ENCODE measurements around the gene TRPM4.
"Not testable (repeated sequence)": the region's sequence is repeated elsewhere in the genome, so short reads cannot be mapped to it uniquely, and the experiment has no call there.

The TRPM4 gene

DNA sequence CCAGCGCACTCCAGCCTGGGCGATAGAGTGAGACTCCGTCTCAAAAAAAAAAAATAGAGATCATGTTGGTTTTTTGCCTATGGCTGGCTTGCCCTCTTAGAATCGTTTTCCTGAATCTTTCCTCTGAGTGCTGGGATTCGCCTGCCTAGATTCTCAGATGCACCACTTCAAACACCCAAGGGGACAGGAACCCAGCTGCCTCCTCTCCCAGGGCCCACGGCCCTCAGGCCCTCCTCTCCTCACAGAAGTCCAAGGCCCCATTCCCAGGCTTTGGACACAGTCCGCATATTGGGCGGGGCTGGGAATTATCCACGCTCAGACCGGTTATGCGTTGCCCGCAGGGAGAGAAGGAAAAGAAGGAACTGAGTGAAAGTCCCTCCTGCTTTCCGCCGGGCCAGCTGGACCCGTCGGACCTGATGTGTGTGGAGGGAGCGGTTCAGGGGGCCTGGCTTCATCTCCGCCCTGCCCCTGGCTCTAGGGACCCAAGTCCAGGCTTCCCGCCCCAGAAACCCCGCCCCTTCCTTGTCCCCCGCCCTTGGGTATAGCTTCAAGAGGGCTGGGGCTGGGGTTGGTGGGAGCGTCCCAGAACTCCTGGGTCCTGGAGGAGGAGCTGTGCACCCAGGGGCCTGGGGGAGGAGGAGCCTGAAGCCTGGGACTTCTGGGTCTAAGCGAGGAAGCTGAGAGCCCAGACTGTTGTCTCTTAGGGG lies 32.4 kb upstream of the TRPM4 start:
- DNase-seq = peak; percentile 70
- H3K9me3 ChIP-seq (ENCODE audit: severe bottlenecking) = no peaks in the 10 kb centered on the region
- peak overlapping the region; percentile 17; the same call in 1 of the 2 replicates for H3K4me3 ChIP-seq (ENCODE audit: low read depth, low read length)
- H3K36me3 ChIP-seq = peaks cover 7% of the 10 kb centered on the region
- H3K27ac ChIP-seq = peak overlapping the region; percentile 47
- TF ChIP-seq, protein P1, sequence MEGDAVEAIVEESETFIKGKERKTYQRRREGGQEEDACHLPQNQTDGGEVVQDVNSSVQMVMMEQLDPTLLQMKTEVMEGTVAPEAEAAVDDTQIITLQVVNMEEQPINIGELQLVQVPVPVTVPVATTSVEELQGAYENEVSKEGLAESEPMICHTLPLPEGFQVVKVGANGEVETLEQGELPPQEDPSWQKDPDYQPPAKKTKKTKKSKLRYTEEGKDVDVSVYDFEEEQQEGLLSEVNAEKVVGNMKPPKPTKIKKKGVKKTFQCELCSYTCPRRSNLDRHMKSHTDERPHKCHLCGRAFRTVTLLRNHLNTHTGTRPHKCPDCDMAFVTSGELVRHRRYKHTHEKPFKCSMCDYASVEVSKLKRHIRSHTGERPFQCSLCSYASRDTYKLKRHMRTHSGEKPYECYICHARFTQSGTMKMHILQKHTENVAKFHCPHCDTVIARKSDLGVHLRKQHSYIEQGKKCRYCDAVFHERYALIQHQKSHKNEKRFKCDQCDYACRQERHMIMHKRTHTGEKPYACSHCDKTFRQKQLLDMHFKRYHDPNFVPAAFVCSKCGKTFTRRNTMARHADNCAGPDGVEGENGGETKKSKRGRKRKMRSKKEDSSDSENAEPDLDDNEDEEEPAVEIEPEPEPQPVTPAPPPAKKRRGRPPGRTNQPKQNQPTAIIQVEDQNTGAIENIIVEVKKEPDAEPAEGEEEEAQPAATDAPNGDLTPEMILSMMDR (IDR thresholded peaks at IDR 0.05; ENCODE audit: low read depth, low read length) = no peak
- no peaks in the 10 kb centered on the region for H3K27me3 ChIP-seq (ENCODE audit: insufficient read depth, low read depth, severe bottlenecking)

DNA sequence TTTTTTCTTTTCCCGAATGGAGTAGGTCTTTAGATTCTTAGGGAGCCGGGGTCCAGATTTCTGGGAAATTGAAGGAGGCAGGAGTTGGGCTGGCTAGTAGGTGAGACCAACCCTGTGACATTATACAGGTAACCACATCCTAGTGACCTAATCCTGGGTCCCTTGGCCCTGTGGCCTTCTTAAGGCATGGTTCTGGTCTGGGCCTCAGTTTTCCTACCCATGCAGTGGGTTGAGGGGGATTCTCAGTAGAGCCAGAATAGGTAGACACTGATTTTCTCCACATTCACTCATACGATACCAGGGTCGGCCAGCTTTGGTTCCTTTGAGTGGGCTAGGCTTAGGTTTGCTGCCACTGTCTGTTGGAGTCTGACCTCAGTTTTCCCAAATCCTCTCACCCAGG lies 31.0 kb upstream of the TRPM4 start:
- Histone ChIP-seq H3K9me3 (ENCODE audit: severe bottlenecking) (no peaks in the 10 kb centered on the region), H3K27ac (no peak overlapping the region), H3K27me3 (ENCODE audit: insufficient read depth, low read depth, severe bottlenecking) (no peaks in the 10 kb centered on the region), H3K4me3 (ENCODE audit: low read depth, low read length) (no peak overlapping the region), H3K36me3 (peaks cover 12% of the 10 kb centered on the region)
- no peak for DNase-seq
- TF ChIP-seq, protein P1 (IDR thresholded peaks at IDR 0.05; ENCODE audit: low read depth, low read length) = no peak

DNA sequence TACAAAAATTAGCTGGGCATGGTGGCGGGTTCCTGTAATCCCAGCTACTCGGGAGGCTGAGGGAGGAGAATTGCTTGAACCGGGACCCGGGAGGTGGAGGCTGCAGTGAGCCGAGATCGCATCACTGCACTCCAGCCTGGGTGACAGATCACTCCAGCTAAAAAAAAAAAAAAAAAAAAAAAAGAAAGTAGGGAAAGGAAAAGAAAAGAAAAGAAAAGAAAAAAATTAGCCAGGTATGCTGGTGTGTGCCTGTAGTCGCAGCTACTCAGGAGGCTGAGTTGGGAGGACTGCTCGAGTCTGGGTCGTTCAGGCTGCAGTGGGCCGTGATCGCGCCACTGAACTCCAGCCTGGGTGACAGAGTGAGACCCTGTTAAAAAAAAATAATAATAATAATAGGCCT lies 30.4 kb upstream of the TRPM4 start:
- peaks cover 12% of the 10 kb centered on the region for H3K36me3 ChIP-seq
- not testable (repeated sequence) for DNase-seq; H3K27ac ChIP-seq; H3K27me3 ChIP-seq (ENCODE audit: insufficient read depth, low read depth, severe bottlenecking); H3K4me3 ChIP-seq (ENCODE audit: low read depth, low read length); H3K9me3 ChIP-seq (ENCODE audit: severe bottlenecking)

DNA sequence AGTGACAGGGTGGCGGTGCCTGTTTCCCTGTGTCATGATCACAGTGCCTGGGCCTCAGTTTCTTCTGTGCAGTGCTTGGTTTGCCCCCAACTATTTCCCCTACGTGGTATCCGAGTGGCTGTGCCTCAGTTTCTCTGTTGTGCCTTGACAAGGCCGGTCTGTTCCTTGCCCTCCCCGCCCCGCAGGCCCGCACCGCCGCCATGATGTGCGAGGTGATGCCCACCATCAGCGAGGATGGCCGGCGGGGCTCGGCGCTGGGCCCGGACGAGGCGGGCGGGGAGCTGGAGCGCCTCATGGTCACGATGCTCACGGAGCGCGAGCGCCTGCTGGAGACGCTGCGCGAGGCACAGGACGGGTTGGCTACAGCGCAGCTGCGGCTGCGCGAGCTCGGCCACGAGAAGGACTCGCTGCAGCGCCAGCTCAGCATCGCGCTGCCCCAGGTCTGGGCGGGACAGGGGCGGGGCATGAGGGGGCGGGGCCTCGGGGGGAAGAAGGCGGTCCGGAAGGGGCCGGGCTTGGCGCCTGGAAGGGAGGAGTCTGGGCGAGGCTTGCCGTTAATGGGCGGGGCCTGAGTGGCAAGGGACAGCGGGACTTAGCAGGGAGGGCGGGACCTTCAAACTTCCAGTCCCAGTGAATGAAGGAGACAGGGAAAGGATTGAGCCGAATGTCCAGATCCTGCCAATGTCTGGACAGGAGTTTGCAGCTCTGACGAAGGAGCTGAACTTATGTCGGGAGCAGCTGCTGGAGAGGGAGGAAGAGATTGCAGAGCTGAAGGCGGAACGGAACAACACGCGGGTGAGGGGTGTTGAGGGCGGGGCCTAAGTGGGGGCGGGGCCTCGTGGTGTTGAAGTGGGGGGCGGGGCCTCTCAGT lies 29.7 kb upstream of the TRPM4 start:
- DNase-seq = peak; percentile 96
- no peaks in the 10 kb centered on the region for H3K9me3 ChIP-seq (ENCODE audit: severe bottlenecking)
- peaks cover 18% of the 10 kb centered on the region for H3K36me3 ChIP-seq
- TF ChIP-seq, protein P1 (IDR thresholded peaks at IDR 0.05; ENCODE audit: low read depth, low read length) = 0 out of 2 replicates have a peak, but pooled peaks have one; percentile 9
- no peaks in the 10 kb centered on the region for H3K27me3 ChIP-seq (ENCODE audit: insufficient read depth, low read depth, severe bottlenecking)
- H3K27ac ChIP-seq = peak overlapping the region; percentile 77
- H3K4me3 ChIP-seq (ENCODE audit: low read depth, low read length) = peak overlapping the region; percentile 40

DNA sequence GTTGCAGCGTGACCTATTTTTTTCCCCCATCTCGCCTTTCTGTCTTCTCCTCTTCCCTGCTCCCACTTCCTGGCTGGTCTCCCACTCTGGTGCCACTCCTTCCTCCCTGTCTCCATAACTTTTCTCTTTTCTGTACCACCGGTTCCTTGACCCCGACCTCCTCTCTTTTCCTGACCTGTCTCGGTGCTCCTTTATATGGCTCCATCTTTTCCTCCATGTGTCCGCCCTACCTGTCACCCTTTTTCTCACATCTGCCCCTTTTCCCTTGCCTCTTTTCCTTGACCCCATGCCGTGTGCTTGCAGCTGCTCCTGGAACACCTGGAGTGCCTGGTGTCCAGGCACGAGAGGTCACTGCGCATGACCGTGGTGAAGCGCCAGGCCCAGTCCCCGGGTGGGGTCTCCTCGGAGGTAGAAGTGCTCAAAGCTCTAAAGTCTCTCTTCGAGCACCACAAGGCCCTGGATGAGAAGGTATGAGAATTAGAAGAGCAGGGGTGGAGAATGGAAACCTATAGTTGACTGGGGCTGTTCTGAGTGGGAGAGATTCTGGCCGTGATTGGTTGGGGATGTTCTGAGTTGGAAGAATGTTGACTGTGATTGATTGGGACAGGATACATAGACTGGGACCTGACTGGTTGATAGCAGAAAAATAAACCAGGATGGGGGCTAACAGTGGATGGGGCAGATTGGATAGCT lies 28.9 kb upstream of the TRPM4 start:
- H3K9me3 ChIP-seq (ENCODE audit: severe bottlenecking) = no peaks in the 10 kb centered on the region
- peak overlapping the region; percentile 46; the same call in 1 of the 2 replicates for H3K27ac ChIP-seq
- DNase-seq = no peak
- TF ChIP-seq, protein P1 (IDR thresholded peaks at IDR 0.05; ENCODE audit: low read depth, low read length) = no peak
- H3K27me3 ChIP-seq (ENCODE audit: insufficient read depth, low read depth, severe bottlenecking) = no peaks in the 10 kb centered on the region
- H3K4me3 ChIP-seq (ENCODE audit: low read depth, low read length) = no peak overlapping the region
- peaks cover 21% of the 10 kb centered on the region for H3K36me3 ChIP-seq

DNA sequence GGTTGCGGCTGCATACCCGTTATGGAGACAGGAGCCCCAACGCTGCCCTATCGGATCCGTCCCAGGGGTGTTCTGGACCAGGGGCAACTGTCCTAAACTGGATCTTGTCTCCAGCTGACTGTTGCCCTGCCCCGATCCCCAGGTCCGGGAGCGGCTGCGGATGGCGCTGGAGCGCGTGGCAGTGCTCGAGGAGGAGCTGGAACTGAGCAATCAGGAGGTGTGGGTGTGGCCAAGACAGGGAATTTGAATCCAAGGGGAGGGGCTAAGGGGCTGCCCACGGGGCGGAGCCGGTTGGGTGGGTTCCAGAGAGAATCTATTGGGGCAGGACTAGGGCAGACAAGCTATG lies 28.4 kb upstream of the TRPM4 start:
- Histone ChIP-seq H3K27ac (no peak overlapping the region), H3K36me3 (peaks cover 26% of the 10 kb centered on the region), H3K9me3 (ENCODE audit: severe bottlenecking) (no peaks in the 10 kb centered on the region), H3K4me3 (ENCODE audit: low read depth, low read length) (no peak overlapping the region), H3K27me3 (ENCODE audit: insufficient read depth, low read depth, severe bottlenecking) (no peaks in the 10 kb centered on the region)
- no peak for DNase-seq
- TF ChIP-seq, protein P1 (IDR thresholded peaks at IDR 0.05; ENCODE audit: low read depth, low read length) = no peak
